Epithelial cell of esophagus (primary cell): ENCODE measurements around the gene BUB1.
"Not testable (repeated sequence)": the region's sequence is repeated elsewhere in the genome, so short reads cannot be mapped to it uniquely, and the experiment has no call there.

Source experiments
- DNase-seq: peaks from one replicate; pipeline ENCODE4 v3.0.0; 2010; ENCODE audit warnings: low read depth
- H3K4me3 ChIP-seq: 2 replicates; pipeline ENCODE4 v1.5.1; 2011; ENCODE audit warnings: mild to moderate bottlenecking, low read length, control low read depth
- TF ChIP-seq, protein P1 (sequence below): IDR thresholded peaks from 2 replicates; pipeline ENCODE4 v1.5.1; 2011; ENCODE audit warnings: low read depth, mild to moderate bottlenecking, low read length, control low read depth, inconsistent platforms; ENCODE audit not compliant: insufficient read depth; ENCODE audit errors: missing control alignments

The BUB1 gene

DNA sequence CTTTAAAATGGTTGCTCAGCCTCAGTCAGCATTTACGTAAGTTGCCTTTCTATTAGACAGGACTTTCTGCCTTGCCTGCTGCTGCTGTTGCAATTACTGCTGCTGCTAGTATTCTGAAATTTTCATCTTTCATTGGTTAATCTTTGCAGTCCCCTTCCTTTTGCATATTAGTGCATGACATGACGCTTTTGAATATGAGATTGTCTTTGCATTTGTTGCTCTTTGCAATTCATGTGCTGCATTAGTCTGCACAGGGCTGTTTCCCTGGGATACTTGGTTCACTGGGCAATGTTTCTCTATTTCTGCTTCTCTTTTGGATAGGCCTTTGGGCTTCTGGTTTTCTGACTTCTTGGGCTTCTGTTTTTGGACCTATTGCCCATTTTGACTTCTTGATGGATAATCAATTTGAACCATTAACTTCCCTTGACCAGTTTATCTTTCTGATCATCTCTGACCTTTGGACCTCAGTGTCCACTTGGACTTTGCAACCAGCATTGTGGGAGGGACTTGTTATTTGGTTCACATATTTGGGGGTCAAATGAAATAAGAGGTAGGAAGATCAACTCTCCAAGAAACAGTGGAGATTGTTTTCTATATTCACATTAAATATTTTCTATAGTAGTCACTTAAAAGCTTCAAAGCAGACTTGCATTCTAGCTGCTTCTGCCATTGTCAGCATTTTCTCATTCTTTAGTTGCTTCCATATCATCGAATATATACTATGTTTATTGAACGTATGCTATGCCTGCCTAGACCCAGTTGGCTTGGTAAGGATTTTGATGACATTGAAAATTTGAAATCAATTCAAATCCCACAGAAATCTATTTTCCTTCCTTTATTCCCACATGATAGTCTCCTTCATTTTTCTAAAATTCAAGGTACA is 12.5 kb upstream of the BUB1 start:
- H3K4me3 ChIP-seq, result no peak overlapping the region
- TF ChIP-seq, protein P1, sequence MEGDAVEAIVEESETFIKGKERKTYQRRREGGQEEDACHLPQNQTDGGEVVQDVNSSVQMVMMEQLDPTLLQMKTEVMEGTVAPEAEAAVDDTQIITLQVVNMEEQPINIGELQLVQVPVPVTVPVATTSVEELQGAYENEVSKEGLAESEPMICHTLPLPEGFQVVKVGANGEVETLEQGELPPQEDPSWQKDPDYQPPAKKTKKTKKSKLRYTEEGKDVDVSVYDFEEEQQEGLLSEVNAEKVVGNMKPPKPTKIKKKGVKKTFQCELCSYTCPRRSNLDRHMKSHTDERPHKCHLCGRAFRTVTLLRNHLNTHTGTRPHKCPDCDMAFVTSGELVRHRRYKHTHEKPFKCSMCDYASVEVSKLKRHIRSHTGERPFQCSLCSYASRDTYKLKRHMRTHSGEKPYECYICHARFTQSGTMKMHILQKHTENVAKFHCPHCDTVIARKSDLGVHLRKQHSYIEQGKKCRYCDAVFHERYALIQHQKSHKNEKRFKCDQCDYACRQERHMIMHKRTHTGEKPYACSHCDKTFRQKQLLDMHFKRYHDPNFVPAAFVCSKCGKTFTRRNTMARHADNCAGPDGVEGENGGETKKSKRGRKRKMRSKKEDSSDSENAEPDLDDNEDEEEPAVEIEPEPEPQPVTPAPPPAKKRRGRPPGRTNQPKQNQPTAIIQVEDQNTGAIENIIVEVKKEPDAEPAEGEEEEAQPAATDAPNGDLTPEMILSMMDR, result no peak
- DNase-seq, result no peak

DNA sequence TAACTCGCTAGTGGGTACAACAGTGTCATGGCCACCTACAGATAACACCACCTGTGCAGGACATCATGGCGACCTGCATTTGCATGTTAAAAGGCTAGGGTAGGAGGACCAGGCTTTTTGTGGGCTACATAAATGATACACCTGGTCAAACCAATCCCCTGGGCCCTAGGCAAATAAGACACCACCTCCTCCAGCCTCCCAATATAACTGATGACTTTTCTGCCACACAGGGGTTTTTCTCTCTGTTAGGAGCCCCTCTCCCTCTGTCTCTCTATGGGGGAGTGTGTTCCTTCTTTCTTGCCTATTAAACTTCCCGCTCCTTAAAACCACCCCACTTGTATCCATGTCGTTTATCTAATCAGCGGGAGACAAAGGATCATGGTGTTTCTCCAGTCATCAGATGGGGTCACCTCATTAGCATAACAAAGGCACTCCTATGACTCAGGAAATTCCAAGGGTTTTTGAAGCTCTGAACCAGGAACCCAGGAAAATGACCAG is 10.8 kb upstream of the BUB1 start:
- H3K4me3 ChIP-seq, result no peak overlapping the region
- TF ChIP-seq, protein P1, result no peak
- DNase-seq, result peak; percentile 70

DNA sequence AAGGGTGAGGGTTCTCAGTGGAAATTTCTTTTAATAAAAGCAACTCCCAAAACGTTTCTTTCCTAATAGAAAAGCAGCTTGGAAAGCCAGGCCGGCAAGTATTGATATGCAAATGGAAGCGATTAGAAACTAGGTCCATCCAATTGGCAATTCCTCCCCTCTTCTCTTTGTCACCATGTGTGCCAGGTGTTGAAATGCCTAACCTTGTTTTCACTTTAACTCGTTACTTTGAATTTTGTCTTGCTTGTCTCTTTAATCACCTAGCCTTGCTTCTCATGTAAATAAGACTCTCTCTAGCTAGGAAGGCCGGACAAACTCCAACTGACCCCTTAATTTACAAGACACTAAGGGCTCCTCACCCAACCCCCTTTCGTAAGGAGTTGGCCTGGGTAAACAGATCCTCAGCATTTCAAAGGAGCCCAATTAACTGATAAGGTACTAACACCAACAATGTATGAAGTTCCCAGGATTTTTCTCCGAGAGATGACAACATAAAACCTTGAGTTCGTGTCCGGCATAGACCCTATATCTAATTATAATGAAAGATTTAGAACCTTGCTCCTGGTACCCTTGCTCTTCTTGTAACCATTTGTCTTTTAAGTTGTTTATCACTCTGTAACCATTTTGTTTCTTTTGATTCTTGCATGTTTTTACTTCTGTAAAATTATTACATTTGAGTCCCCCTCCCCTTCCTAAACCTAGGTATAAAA is 10.1 kb upstream of the BUB1 start:
- not testable (repeated sequence) for DNase-seq, H3K4me3 ChIP-seq

DNA sequence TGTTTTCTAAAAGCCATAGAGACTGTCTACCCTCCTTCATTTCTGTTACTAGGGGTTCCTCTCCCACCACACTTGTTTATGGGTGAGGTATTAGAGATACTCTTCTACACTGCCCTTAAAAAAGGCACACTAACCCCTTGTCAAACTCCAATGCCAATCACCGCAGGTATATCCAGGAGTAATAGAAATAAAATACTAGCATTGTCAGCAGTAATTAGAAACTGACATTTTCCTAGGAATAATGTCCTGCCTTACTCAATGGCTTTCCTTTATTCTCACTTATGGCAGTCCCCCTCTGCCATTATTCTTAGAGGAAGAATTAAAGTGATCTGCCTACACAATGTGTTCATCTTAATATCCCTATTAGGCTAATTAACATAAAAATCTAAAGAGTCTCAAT is 5.0 kb upstream of the BUB1 start:
- no peak overlapping the region for H3K4me3 ChIP-seq
- TF ChIP-seq, protein P1, result no peak
- DNase-seq, result no peak

DNA sequence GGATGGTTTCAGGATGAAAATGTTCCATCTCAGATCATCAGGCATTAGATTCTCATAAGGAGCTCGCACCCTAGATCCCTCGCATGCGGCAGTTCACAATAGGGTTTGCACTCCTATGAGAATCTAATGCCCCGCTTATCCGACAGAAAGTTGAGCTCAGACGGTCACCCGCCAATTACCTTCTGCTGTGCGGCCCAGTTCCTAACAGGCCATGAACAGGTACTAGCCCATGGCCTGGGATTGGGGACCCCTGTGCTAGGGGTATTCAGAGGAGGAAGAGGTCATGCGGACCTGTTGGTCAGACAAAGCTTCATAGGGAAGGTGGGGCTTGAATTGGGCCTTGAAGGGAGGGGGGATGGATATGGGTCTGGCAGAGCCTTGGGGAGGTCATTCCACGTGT is 4.4 kb upstream of the BUB1 start:
- no peak for DNase-seq
- no peak overlapping the region for H3K4me3 ChIP-seq
- TF ChIP-seq, protein P1, result no peak

DNA sequence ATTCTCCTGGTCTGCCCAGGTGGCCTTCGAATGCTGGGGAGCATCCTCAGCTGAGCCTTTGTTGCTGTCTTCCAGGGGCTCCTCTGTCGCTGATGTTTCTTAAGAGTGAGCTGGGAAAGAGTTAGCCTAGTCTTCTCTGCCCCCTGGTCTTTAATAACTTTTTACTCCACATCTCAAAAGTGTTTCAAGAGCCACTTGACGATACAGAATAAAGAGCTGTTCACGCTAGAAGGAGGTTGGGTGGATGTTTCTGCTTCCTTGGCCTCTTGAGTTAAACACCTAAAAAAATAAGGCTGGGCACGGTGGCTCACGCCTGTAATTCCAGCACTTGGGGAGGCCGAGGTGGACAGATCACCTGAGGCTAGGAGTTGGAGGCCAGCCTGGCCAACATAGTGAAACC is 2.8 kb upstream of the BUB1 start:
- TF ChIP-seq, protein P1, result no peak
- DNase-seq, result no peak
- no peak overlapping the region for H3K4me3 ChIP-seq

DNA sequence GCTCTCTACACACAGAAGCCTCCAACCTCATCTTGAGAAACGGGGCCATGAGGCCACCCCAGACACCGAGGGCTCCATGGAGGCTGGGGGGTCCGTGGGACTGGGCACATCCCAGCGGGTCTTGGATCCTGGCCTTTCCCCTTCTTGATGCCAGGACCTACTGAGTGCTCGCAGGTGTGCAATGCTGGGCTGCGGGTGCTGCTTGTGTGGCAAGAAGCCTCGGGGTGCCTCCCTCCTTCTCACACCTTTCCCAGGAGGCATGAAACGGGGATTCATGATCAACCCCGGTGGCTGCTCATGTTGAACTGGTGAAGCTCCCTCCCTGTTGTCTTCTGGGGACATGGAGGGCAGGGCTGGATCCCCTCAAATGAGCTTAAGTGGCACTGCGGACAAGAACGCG is 2.0 kb upstream of the BUB1 start:
- TF ChIP-seq, protein P1, result no peak
- H3K4me3 ChIP-seq, result no peak overlapping the region
- no peak for DNase-seq
